ENCODE measurements around the gene FBXO33. TPM values are rescaled to one million over a fixed set of nuclear protein-coding genes. Genes with fewer than 3 reads are reported as not detected.

Gene FBXO33
- total and polyA plus RNA-seq, 2 of the 8 experiments (the other 6 are each of a cell fraction or from before 2014, with no cell fraction given), result 4.7 to 11.5 TPM

- no peak for TF ChIP-seq TEAD4 (IDR thresholded peaks at IDR 0.05; ENCODE audit: low read depth, low read length)
- no peak for TF ChIP-seq SP4 (IDR thresholded peaks at IDR 0.05; ENCODE audit: low read length)
Observed at GRCh38 chr14:39422243-39422642, 10.0 kb downstream of the FBXO33 start (continued).

Measured in H1 (cell line).